Naive thymus-derived CD8-positive, alpha-beta T cell (primary cell): ENCODE data around the gene NUDT8. TPM values are rescaled to one million over a fixed set of nuclear protein-coding genes. Genes with fewer than 3 reads are reported as not detected.
"Not testable (repeated sequence)": the region's sequence is repeated elsewhere in the genome, so short reads cannot be mapped to it uniquely, and the experiment has no call there.

ENCODE experiments used
- ATAC-seq, 2 donors: fragments of 150-1000 bp; cut with Tn5 transposase in 1 of 2; sonication (Bioruptor Pico), chemical (Tn5 transposase) in 1 of 2; 1 replicate in 1 of 2; 2 replicates in 1 of 2; pipeline ENCODE4 v1.10.0; 2021; ENCODE audit warnings: mild to moderate bottlenecking in 2 of 2, moderate library complexity in 2 of 2
- POLR2A ChIA-PET: fragments of 350-600 bp; sonication (Branson Sonifier 250); formaldehyde crosslinking; loops from one replicate; lab custom pipeline; 2021; ENCODE audit warnings: antibody characterized with exemption; lab: Charles Lee
- DNase-seq, 10 donors: peaks; one replicate each; pipeline versions ENCODE4 v3.0.0 to v3.0.0-alpha.2; 2020 to 2022
- H3K27ac Mint-ChIP-seq, 10 donors: one replicate each; pipeline ENCODE4 v1.8.0; 2020 to 2022; ENCODE audit warnings: mild to moderate bottlenecking in 10 of 10, mixed read lengths in 10 of 10, moderate library complexity in 4 of 10, inconsistent platforms in 1 of 10
- H3K27me3 Mint-ChIP-seq, 5 donors: one replicate each; pipeline ENCODE4 v1.8.0; 2021 to 2022; ENCODE audit warnings: mixed read lengths in 5 of 5
- H3K36me3 Mint-ChIP-seq, 3 donors: one replicate each; pipeline ENCODE4 v1.8.0; 2020 to 2022; ENCODE audit warnings: mixed read lengths in 3 of 3, mild to moderate bottlenecking in 2 of 3, inconsistent platforms in 1 of 3
- H3K4me1 Mint-ChIP-seq, 4 donors: one replicate each; pipeline ENCODE4 v1.8.0; 2021 to 2022; ENCODE audit warnings: mixed read lengths in 4 of 4
- H3K4me3 Mint-ChIP-seq, 10 donors: one replicate each; pipeline ENCODE4 v1.8.0; 2020 to 2022; ENCODE audit warnings: mild to moderate bottlenecking in 10 of 10, mixed read lengths in 10 of 10, moderate library complexity in 6 of 10, inconsistent platforms in 1 of 10
- H3K9me3 Mint-ChIP-seq, 9 donors: one replicate each; pipeline ENCODE4 v1.8.0; 2020 to 2022; ENCODE audit warnings: mixed read lengths in 9 of 9, mild to moderate bottlenecking in 3 of 9, inconsistent platforms in 1 of 9, moderate library complexity in 1 of 9
- polyA plus RNA-seq, 3 donors: library from polyadenylated mRNA; unstranded; fragments of 300-500 nt; fragmentation: Illumina TruSeq; gene quantifications; one replicate each; pipeline ENCODE4 v1.2.3, GENCODE V29; 2021
- total RNA-seq, 8 experiments: library from RNA in 2 of 8; stranded (reverse) in 2 of 8; gene quantifications; one replicate each; pipeline ENCODE4 v1.2.3 and lab custom pipeline; 2021 to 2026

The NUDT8 gene
- total and polyA plus RNA-seq, 5 experiments from 2014 or later, result 2.0 to 3.2 (median 2.7) TPM

GRCh38 chr11:67597963-67598362, 31.8 kb downstream of the NUDT8 start:
- H3K36me3 Mint-ChIP-seq, DNase-seq, POLR2A ChIA-PET, H3K27ac Mint-ChIP-seq, H3K4me3 Mint-ChIP-seq, ATAC-seq, H3K9me3 Mint-ChIP-seq: not testable (repeated sequence)
- peaks cover 4 to 30% (median 9%) of the 10 kb centered on the region in 5 donors for H3K27me3 Mint-ChIP-seq
- peaks cover 0 to 11% (median 0%) of the 10 kb centered on the region in 4 donors for H3K4me1 Mint-ChIP-seq

- Mint-ChIP-seq H3K27me3 (peaks cover 0 to 25% (median 9%) of the 10 kb centered on the region in 5 donors), H3K4me1 (peaks cover 0 to 11% (median 0%) of the 10 kb centered on the region in 4 donors)
- H3K9me3 Mint-ChIP-seq, H3K27ac Mint-ChIP-seq, H3K36me3 Mint-ChIP-seq, POLR2A ChIA-PET, H3K4me3 Mint-ChIP-seq, DNase-seq, ATAC-seq: not testable (repeated sequence)
These were observed 32.3 kb downstream of the NUDT8 start for GRCh38 chr11:67597458-67597857.

- Mint-ChIP-seq H3K27me3 (peaks cover 0 to 23% (median 9%) of the 10 kb centered on the region in 5 donors), H3K4me1 (peaks cover 0 to 11% (median 0%) of the 10 kb centered on the region in 4 donors), H3K4me3 (no peak overlapping the region), H3K27ac (no peak overlapping the region), H3K9me3 (peaks cover 0 to 4% (median 0%) of the 10 kb centered on the region in 9 donors), H3K36me3 (no peaks in the 10 kb centered on the region)
- POLR2A ChIA-PET, result no interaction called here
- DNase-seq (no peak), ATAC-seq (no peak)
These were observed 32.9 kb downstream of the NUDT8 start for GRCh38 chr11:67596753-67597300.

GRCh38 chr11:67594480-67594879, 35.3 kb downstream of the NUDT8 start:
- POLR2A ChIA-PET, result no interaction called here

GRCh38 chr11:67593565-67593905, 36.2 kb downstream of the NUDT8 start:
- ATAC-seq (no peak), DNase-seq (no peak)
- Mint-ChIP-seq H3K4me3 (no peak overlapping the region), H3K27me3 (peaks cover 0 to 2% (median 0%) of the 10 kb centered on the region in 5 donors), H3K27ac (no peak overlapping the region), H3K9me3 (peaks cover 0 to 4% (median 0%) of the 10 kb centered on the region in 9 donors), H3K36me3 (no peaks in the 10 kb centered on the region), H3K4me1 (peaks cover 0 to 4% (median 0%) of the 10 kb centered on the region in 4 donors)
- POLR2A ChIA-PET, result no interaction called here

More at GRCh38 chr11:67594480-67594879, 35.3 kb downstream of the NUDT8 start:
- peaks cover 0 to 4% (median 0%) of the 10 kb centered on the region in 9 donors for H3K9me3 Mint-ChIP-seq
- H3K27ac Mint-ChIP-seq, result no peak overlapping the region
- H3K4me1 Mint-ChIP-seq, result peaks cover 0 to 4% (median 0%) of the 10 kb centered on the region in 4 donors
- no peaks in the 10 kb centered on the region for H3K36me3 Mint-ChIP-seq
- DNase-seq (no peak), ATAC-seq (no peak)
- H3K4me3 Mint-ChIP-seq, result no peak overlapping the region
- H3K27me3 Mint-ChIP-seq, result peaks cover 0 to 4% (median 0%) of the 10 kb centered on the region in 5 donors

- Mint-ChIP-seq H3K9me3 (peaks cover 0 to 4% (median 0%) of the 10 kb centered on the region in 9 donors), H3K36me3 (no peaks in the 10 kb centered on the region), H3K4me1 (peaks cover 0 to 6% (median 0%) of the 10 kb centered on the region in 4 donors), H3K27ac (no peak overlapping the region), H3K27me3 (peaks cover 0 to 2% (median 0%) of the 10 kb centered on the region in 5 donors), H3K4me3 (no peak overlapping the region)
- DNase-seq (no peak), ATAC-seq (no peak)
- POLR2A ChIA-PET, result interaction anchor here (0.7 to 1.3 kb wide), 2 partner anchors 9 to 21 kb away, joined by 3 to 4 read pairs; partner anchors contain the start of gene GSTP1
These were observed 36.7 kb downstream of the NUDT8 start for GRCh38 chr11:67592880-67593564.

GRCh38 chr11:67588899-67589415, 40.8 kb downstream of the NUDT8 start:
- Mint-ChIP-seq H3K4me1 (peaks cover 8 to 45% (median 23%) of the 10 kb centered on the region in 4 donors), H3K27ac (peak overlapping the region in 2 of 10 donors; percentile 50 to 69)
- DNase-seq, H3K4me3 Mint-ChIP-seq, H3K36me3 Mint-ChIP-seq, H3K9me3 Mint-ChIP-seq, ATAC-seq, POLR2A ChIA-PET, H3K27me3 Mint-ChIP-seq: not testable (repeated sequence)

GRCh38 chr11:67588136-67588503, 41.6 kb downstream of the NUDT8 start:
- Mint-ChIP-seq H3K4me1 (peaks cover 9 to 47% (median 27%) of the 10 kb centered on the region in 4 donors), H3K27me3 (no peaks in the 10 kb centered on the region), H3K27ac (peak overlapping the region in 6 of 10 donors; percentile 30 to 70 (median 38)), H3K9me3 (no peaks in the 10 kb centered on the region), H3K36me3 (peaks cover 0 to 4% (median 0%) of the 10 kb centered on the region in 3 donors), H3K4me3 (peak overlapping the region in 1 of 10 donors; percentile 43)
- ATAC-seq, result no peak
- no peak for DNase-seq
- POLR2A ChIA-PET, result no interaction called here

GRCh38 chr11:67586568-67587250, 43.0 kb downstream of the NUDT8 start:
- DNase-seq, result no peak
- Mint-ChIP-seq H3K36me3 (peaks cover 0 to 4% (median 0%) of the 10 kb centered on the region in 3 donors), H3K27ac (peak overlapping the region; percentile 36 to 84 (median 67)), H3K4me1 (peaks cover 16 to 60% (median 38%) of the 10 kb centered on the region in 4 donors), H3K4me3 (peak overlapping the region in 3 of 10 donors; percentile 26 to 82 (median 78)), H3K27me3 (no peaks in the 10 kb centered on the region), H3K9me3 (no peaks in the 10 kb centered on the region)
- POLR2A ChIA-PET, result no interaction called here
- no peak for ATAC-seq

- Mint-ChIP-seq H3K4me3 (peak overlapping the region in 6 of 10 donors; percentile 16 to 87 (median 75)), H3K9me3 (no peaks in the 10 kb centered on the region), H3K4me1 (peaks cover 16 to 63% (median 38%) of the 10 kb centered on the region in 4 donors), H3K36me3 (peaks cover 0 to 4% (median 0%) of the 10 kb centered on the region in 3 donors), H3K27me3 (no peaks in the 10 kb centered on the region), H3K27ac (peak overlapping the region; percentile 55 to 92 (median 84))
- ATAC-seq (no peak), DNase-seq (no peak)
- POLR2A ChIA-PET, result no interaction called here
These were observed 43.8 kb downstream of the NUDT8 start for GRCh38 chr11:67585911-67586310.

GRCh38 chr11:67584881-67585873, 44.6 kb downstream of the NUDT8 start:
- Mint-ChIP-seq H3K4me1 (peaks cover 16 to 66% (median 38%) of the 10 kb centered on the region in 4 donors), H3K4me3 (peak overlapping the region; percentile 68 to 87 (median 82)), H3K9me3 (no peaks in the 10 kb centered on the region), H3K36me3 (peaks cover 0 to 4% (median 0%) of the 10 kb centered on the region in 3 donors), H3K27me3 (peaks cover 0 to 3% (median 0%) of the 10 kb centered on the region in 5 donors), H3K27ac (peak overlapping the region; percentile 67 to 92 (median 88))
- DNase-seq (peak in 1 of 10 donors; percentile 24), ATAC-seq (peak in 1 of 2 donors; percentile 17)
- POLR2A ChIA-PET, result interaction anchor here (0.8 to 1.4 kb wide), 3 partner anchors 28 to 58 kb away, joined by 3 to 4 read pairs (median 3); no protein-coding TSS in a partner anchor
